ENCODE measurements around the gene ZNF823. TPM values are rescaled to one million over a fixed set of nuclear protein-coding genes. Genes with fewer than 3 reads are reported as not detected.

Gene ZNF823
- total and polyA plus RNA-seq, 9 of the 15 experiments (the other 6 are each of a cell fraction or from before 2014, with no cell fraction given), result 4.0 to 13.4 (median 6.1) TPM

GRCh38 chr19:11738746-11739620, at the start of gene ZNF823 (continued):
- peak; percentile 63 for TF ChIP-seq POLR2AphosphoS5 (IDR thresholded peaks at IDR 0.05; ENCODE audit: control insufficient read depth, insufficient read depth, low read depth, low read length)
- TF ChIP-seq SUPT5H (IDR thresholded peaks at IDR 0.05), result peak; percentile 73; the same call in 1 of the 2 replicates
- TF ChIP-seq CUX1 (CRISPR knock-in tag; IDR thresholded peaks at IDR 0.05), result no peak
- no peak for TF ChIP-seq GABPB2 (CRISPR knock-in tag; conservative IDR thresholded peaks at IDR 0.05)
- TF ChIP-seq ZBTB9 (CRISPR knock-in tag; IDR thresholded peaks at IDR 0.05), result no peak
- 0 out of 4 replicates have a peak, but pooled peaks of 1 of the 2 experiments have one; percentile 14 for TF ChIP-seq SIN3A (IDR thresholded peaks at IDR 0.05; ENCODE audit: borderline replicate concordance in 2 of 2, control insufficient read depth in 1 of 2, low read depth in 2 of 2, low read length in 2 of 2)
- TF ChIP-seq NCOA2 (IDR thresholded peaks at IDR 0.05; ENCODE audit: partially characterized antibody in 2 of 2), result no peak
- TF ChIP-seq DPF2 (IDR thresholded peaks at IDR 0.05), result peak; percentile 29; the same call in 1 of the 2 replicates
- no peak for TF ChIP-seq ZNF212 (CRISPR knock-in tag; IDR thresholded peaks at IDR 0.05)
- TF ChIP-seq HMGN3 (IDR thresholded peaks at IDR 0.05; ENCODE audit: borderline replicate concordance, extremely low read depth, insufficient read length, low read depth, low read length), result peak; percentile 11
- peak; percentile 72 for TF ChIP-seq GMEB1 (CRISPR knock-in tag; IDR thresholded peaks at IDR 0.05)
- TF ChIP-seq USF1 (CRISPR knock-in tag; IDR thresholded peaks at IDR 0.05), result no peak
- no peak for TF ChIP-seq PCBP1 (IDR thresholded peaks at IDR 0.05; ENCODE audit: low read depth, low read length, poor library complexity, severe bottlenecking)
- TF ChIP-seq ZNF174 (CRISPR knock-in tag; IDR thresholded peaks at IDR 0.05), result no peak
- 0 out of 2 replicates have a peak, but pooled peaks have one; percentile 50 for TF ChIP-seq GTF2E2 (tag; IDR thresholded peaks at IDR 0.05)
- TF ChIP-seq TFAP4 (CRISPR knock-in tag; IDR thresholded peaks at IDR 0.05; ENCODE audit: borderline replicate concordance), result peak; percentile 54; the same call in 1 of the 2 replicates

All from K562 (cell line).